GM12878 (cell line): ENCODE measurements around the gene NMNAT3. TPM values are rescaled to one million over a fixed set of nuclear protein-coding genes. Genes with fewer than 3 reads are reported as not detected.

Experiments
- ATAC-seq: fragments of 200-7000 bp; cut with Tn5 transposase; 3 replicates; pipeline ENCODE4 v1.9.1; 2020; ENCODE audit warnings: mild to moderate bottlenecking, moderate library complexity
- BruUV-seq: library from RNA; stranded (reverse); fragments of 400-500 nt; replicated peaks from 2 replicates; lab custom pipeline; 2021; lab: Mats Ljungman, UMichigan
- CTCF ChIA-PET: fragments of 300-600 bp; sonication (Branson Sonifier 250); formaldehyde crosslinking; extraction: SDS; loops from one replicate; lab custom pipeline; 2021; ENCODE audit warnings: inconsistent platforms; lab: Yijun Ruan, JAX
- POLR2A ChIA-PET: fragments of 350-600 bp; formaldehyde crosslinking; extraction: SDS; loops from one replicate; lab custom pipeline; 2021; ENCODE audit warnings: inconsistent platforms; lab: Charles Lee
- RAD21 ChIA-PET: fragments of 300-600 bp; sonication (Branson Sonifier 250); formaldehyde crosslinking; loops from one replicate; lab custom pipeline; 2023; ENCODE audit warnings: antibody characterized with exemption; ENCODE audit not compliant: unreplicated experiment; lab: Charles Lee
- SMC1A ChIA-PET: fragments of 300-600 bp; sonication (Branson Sonifier 250); formaldehyde crosslinking; loops from one replicate; lab custom pipeline; 2023; ENCODE audit not compliant: unreplicated experiment, uncharacterized antibody; lab: Charles Lee
- DNase-seq: peaks from one replicate; pipeline ENCODE4 v3.0.0-alpha.2; 2011; ENCODE audit warnings: low read depth, low spot score
- FAIRE-seq: peaks from 3 replicates; lab custom pipeline; 2011; peaks lifted over from hg19 to GRCh38; lab: Jason Lieb, UNC
- H2AFZ ChIP-seq: 2 replicates; pipeline ENCODE4 v1.6.0; 2011; ENCODE audit warnings: low read depth, low read length, control low read depth; ENCODE audit not compliant: control insufficient read depth
- H3K27ac ChIP-seq: 2 replicates; pipeline ENCODE4 v1.5.1; 2011; ENCODE audit warnings: control low read depth; ENCODE audit not compliant: control insufficient read depth, insufficient read depth
- H3K27me3 ChIP-seq, 2 experiments: replicated peaks in 1 of 2; 2 replicates each; pipeline versions ENCODE4 v1.6.0 to v1.6.1; 2011; ENCODE audit warnings: low read length in 1 of 2; ENCODE audit not compliant: control insufficient read depth in 2 of 2, insufficient read depth in 2 of 2
- H3K36me3 ChIP-seq, 2 experiments: 2 replicates each; pipeline ENCODE4 v1.5.1; 2011; ENCODE audit warnings: low read length in 1 of 2; ENCODE audit not compliant: control insufficient read depth in 2 of 2, insufficient read depth in 2 of 2
- H3K4me1 ChIP-seq: 2 replicates; pipeline ENCODE4 v1.6.1; 2011; ENCODE audit warnings: mild to moderate bottlenecking, low read length, moderate library complexity, mixed read lengths; ENCODE audit not compliant: control insufficient read depth, insufficient read depth
- H3K4me2 ChIP-seq: 2 replicates; pipeline ENCODE4 v1.6.0; 2011; ENCODE audit warnings: control low read depth; ENCODE audit not compliant: control insufficient read depth, insufficient read depth
- H3K4me3 ChIP-seq: fragments of 200-600 bp; sonication (generic); 2 replicates; pipeline ENCODE4 v1.5.1; 2016
- H3K79me2 ChIP-seq: 2 replicates; pipeline ENCODE4 v1.6.0; 2011; ENCODE audit warnings: low read length; ENCODE audit not compliant: control insufficient read depth, insufficient read depth
- H3K9ac ChIP-seq: 2 replicates; pipeline ENCODE4 v1.8.0; 2011; ENCODE audit warnings: low read length, control low read depth, mixed read lengths; ENCODE audit not compliant: control insufficient read depth, insufficient read depth
- H3K9me3 ChIP-seq: replicated peaks from 3 replicates; pipeline ENCODE4 v1.5.1; 2011; ENCODE audit warnings: mild to moderate bottlenecking, low read length; ENCODE audit not compliant: control insufficient read depth, insufficient read depth
- H4K20me1 ChIP-seq: 2 replicates; pipeline ENCODE4 v1.6.0; 2011; ENCODE audit not compliant: control insufficient read depth, insufficient read depth
- CHD2 ChIP-seq: IDR thresholded peaks from 2 replicates; pipeline ENCODE4 v1.6.1; 2011; ENCODE audit warnings: low read depth, low read length, improper control_type of control experiment, borderline replicate concordance
- EZH2 ChIP-seq: IDR thresholded peaks from 2 replicates; pipeline ENCODE4 v1.6.1; 2012; ENCODE audit warnings: low read depth, mild to moderate bottlenecking, control low read depth, inconsistent platforms, low read length, borderline replicate concordance; ENCODE audit not compliant: control insufficient read depth
- FOXM1 ChIP-seq: IDR thresholded peaks from 2 replicates; pipeline ENCODE4 v1.6.1; 2012; ENCODE audit warnings: low read depth, mild to moderate bottlenecking, inconsistent platforms, low read length, moderate library complexity
- HCFC1 ChIP-seq: fragments of 150-350 bp; IDR thresholded peaks from 2 replicates; pipeline ENCODE4 v1.6.1; 2014; ENCODE audit warnings: low read length
- HDAC2 ChIP-seq: fragments of 200-600 bp; sonication (generic); IDR thresholded peaks from 2 replicates; pipeline ENCODE4 v1.6.1; 2017
- HDAC6 ChIP-seq: fragments of 200-600 bp; sonication (generic); IDR thresholded peaks from one replicate; pipeline ENCODE4 v1.8.0; 2017; ENCODE audit warnings: antibody characterized with exemption; ENCODE audit not compliant: unreplicated experiment
- POU2F2 ChIP-seq: IDR thresholded peaks from 3 replicates; pipeline ENCODE4 v1.6.1; 2011; ENCODE audit warnings: low read depth, mild to moderate bottlenecking, low read length, borderline replicate concordance
- YY1 ChIP-seq: IDR thresholded peaks from 2 replicates; pipeline ENCODE4 v1.6.1; 2011; ENCODE audit warnings: low read depth, mild to moderate bottlenecking, low read length
- WGBS: methylation state at CpG from one replicate; pipeline ENCODE4 v1.1.6; 2016; ENCODE audit warnings: low lambda C conversion rate; ENCODE audit not compliant: insufficient replicate concordance, insufficient coverage; ENCODE audit errors: missing lambda C conversion rate; 5-methylcytosine and 5-hydroxymethylcytosine counted together
- in situ Hi-C: fragments of 300-500 bp; cut with MboI; formaldehyde crosslinking; loops from 9 replicates; pipeline ENCODE4 v1.14.3; 2018; ENCODE audit warnings: mixed read lengths
- intact Hi-C: fragments of 100-400 bp; cut with micrococcal nuclease; formaldehyde crosslinking; loops from one replicate; pipeline ENCODE4 v1.14.2; 2022; ENCODE audit not compliant: unreplicated experiment
- polyA plus RNA-seq, 11 experiments: library from polyadenylated mRNA; depleted of rRNA in 4 of 11; unstranded in 6 of 11; stranded (reverse) in 5 of 11; fragments of >200 nt; fragmentation: Nextera tagmentation in 4 of 11; fragmentation: Illumina TruSeq in 1 of 11; extraction: Ambion mirVana in 4 of 11; extraction: Trizol in 1 of 11; gene quantifications; 1 replicate in 1 of 11; 2 replicates in 10 of 11; pipeline versions ENCODE4 v1.2.1 to v1.2.3, GENCODE V29; 2011 to 2016; ENCODE audit warnings: inconsistent platforms in 2 of 11, missing spikeins in 2 of 11, low read depth in 1 of 11
- total RNA-seq, 4 experiments: library from RNA; depleted of rRNA in 3 of 4; stranded (reverse); fragments of >200 nt in 3 of 4; fragmentation: Illumina TruSeq in 1 of 4; extraction: Trizol in 1 of 4; gene quantifications; 2 replicates each; pipeline versions ENCODE4 v1.2.1 to v1.2.3, GENCODE V29; 2013 to 2021
- TF ChIP-seq, protein P1 (sequence below): fragments of 450-650 bp; IDR thresholded peaks from 2 replicates; pipeline ENCODE4 v1.6.1; 2017; ENCODE audit warnings: mild to moderate bottlenecking
- TF ChIP-seq, protein P2 (sequence below): fragments of 450-650 bp; formaldehyde crosslinking; IDR thresholded peaks from 2 replicates; pipeline ENCODE4 v1.4.0; 2022; ENCODE audit warnings: mild to moderate bottlenecking, moderate library complexity
- TF ChIP-seq, protein P3 (sequence below): fragments of 450-650 bp; conservative IDR thresholded peaks from 2 replicates; pipeline ENCODE4 v1.6.1; 2017; ENCODE audit warnings: mild to moderate bottlenecking, moderate library complexity
- TF ChIP-seq, protein P4 (sequence below): IDR thresholded peaks from 2 replicates; pipeline ENCODE4 v1.6.1; 2011; ENCODE audit warnings: low read depth, low read length, improper control_type of control experiment, borderline replicate concordance

Gene NMNAT3
- total and polyA plus RNA-seq, 10 of the 15 experiments (the other 5 are each of a cell fraction or from before 2014, with no cell fraction given) = under 0.01 to 0.92 (median 0.08) TPM; not detected in 4

DNA sequence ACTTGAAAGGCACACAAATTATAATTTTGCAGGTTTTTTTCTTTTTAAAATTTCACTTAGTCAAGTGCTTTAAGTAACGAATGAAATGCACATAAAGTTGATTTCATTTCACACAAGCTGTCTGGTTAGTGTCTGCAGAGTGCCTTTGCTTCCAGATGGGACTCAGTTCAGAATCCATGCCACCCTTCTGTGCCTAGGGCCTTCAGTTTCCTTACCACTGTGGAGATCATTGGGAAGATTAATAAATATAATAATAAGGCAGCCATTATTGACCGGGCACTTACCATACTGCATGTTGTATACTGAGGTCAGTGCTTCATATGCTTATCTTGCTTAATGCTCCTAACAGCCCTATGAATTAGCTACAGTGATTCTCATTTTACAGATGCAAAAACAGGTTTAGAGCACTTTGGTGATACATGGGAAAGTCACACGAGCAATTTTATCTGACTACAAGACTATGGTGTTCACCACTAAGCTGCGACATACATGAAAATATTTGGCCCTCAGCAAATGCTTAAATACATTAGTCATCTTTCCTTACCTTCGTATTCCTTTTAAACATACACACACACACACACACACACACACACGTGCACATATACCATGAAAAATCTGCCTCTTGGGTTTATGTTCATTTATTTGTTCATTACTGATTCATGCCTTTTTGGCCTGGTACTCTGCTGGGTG is 3.1 kb downstream of the NMNAT3 start:
- H3K27ac ChIP-seq = no peak overlapping the region
- ChIA-PET SMC1A (interaction anchor here (1.0 kb wide), 2 partner anchors 46 to 1031 kb away, joined by 3 to 5 read pairs; no protein-coding TSS in a partner anchor), POLR2A (interaction anchor here (0.5 kb wide), 1 partner anchor 286 kb away, joined by 3 read pairs; no protein-coding TSS in a partner anchor), RAD21 (no interaction called here), CTCF (no interaction called here)
- H3K9me3 ChIP-seq = no peaks in the 10 kb centered on the region
- H4K20me1 ChIP-seq = no peaks in the 10 kb centered on the region
- no peak for FAIRE-seq
- no peak for DNase-seq
- H3K27me3 ChIP-seq = peaks cover 0 to 2% of the 10 kb centered on the region in 2 experiments; a peak in 3 of 4 replicates
- in situ Hi-C loops = no loop called here
- H3K79me2 ChIP-seq = no peaks in the 10 kb centered on the region
- H3K36me3 ChIP-seq = no peaks in the 10 kb centered on the region
- H3K9ac ChIP-seq = no peak overlapping the region
- TF ChIP-seq POU2F2 (no peak), YY1 (no peak), HDAC2 (no peak), HCFC1 (no peak), HDAC6 (no peak), FOXM1 (no peak), CHD2 (no peak), EZH2 (no peak)
- TF ChIP-seq, protein P1, sequence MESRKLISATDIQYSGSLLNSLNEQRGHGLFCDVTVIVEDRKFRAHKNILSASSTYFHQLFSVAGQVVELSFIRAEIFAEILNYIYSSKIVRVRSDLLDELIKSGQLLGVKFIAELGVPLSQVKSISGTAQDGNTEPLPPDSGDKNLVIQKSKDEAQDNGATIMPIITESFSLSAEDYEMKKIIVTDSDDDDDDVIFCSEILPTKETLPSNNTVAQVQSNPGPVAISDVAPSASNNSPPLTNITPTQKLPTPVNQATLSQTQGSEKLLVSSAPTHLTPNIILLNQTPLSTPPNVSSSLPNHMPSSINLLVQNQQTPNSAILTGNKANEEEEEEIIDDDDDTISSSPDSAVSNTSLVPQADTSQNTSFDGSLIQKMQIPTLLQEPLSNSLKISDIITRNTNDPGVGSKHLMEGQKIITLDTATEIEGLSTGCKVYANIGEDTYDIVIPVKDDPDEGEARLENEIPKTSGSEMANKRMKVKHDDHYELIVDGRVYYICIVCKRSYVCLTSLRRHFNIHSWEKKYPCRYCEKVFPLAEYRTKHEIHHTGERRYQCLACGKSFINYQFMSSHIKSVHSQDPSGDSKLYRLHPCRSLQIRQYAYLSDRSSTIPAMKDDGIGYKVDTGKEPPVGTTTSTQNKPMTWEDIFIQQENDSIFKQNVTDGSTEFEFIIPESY = no peak
- TF ChIP-seq, protein P2, sequence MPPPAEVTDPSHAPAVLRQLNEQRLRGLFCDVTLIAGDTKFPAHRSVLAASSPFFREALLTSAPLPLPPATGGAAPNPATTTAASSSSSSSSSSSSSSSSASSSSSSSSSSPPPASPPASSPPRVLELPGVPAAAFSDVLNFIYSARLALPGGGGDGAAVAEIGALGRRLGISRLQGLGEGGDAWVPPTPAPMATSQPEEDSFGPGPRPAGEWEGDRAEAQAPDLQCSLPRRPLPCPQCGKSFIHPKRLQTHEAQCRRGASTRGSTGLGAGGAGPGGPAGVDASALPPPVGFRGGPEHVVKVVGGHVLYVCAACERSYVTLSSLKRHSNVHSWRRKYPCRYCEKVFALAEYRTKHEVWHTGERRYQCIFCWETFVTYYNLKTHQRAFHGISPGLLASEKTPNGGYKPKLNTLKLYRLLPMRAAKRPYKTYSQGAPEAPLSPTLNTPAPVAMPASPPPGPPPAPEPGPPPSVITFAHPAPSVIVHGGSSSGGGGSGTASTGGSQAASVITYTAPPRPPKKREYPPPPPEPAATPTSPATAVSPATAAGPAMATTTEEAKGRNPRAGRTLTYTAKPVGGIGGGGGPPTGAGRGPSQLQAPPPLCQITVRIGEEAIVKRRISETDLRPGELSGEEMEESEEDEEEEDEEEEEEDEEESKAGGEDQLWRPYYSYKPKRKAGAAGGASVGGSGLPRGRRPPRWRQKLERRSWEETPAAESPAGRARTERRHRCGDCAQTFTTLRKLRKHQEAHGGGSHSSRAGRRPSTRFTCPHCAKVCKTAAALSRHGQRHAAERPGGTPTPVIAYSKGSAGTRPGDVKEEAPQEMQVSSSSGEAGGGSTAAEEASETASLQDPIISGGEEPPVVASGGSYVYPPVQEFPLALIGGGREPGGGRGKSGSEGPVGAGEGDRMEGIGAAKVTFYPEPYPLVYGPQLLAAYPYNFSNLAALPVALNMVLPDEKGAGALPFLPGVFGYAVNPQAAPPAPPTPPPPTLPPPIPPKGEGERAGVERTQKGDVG (CRISPR knock-in tag) = no peak
- TF ChIP-seq, protein P3, sequence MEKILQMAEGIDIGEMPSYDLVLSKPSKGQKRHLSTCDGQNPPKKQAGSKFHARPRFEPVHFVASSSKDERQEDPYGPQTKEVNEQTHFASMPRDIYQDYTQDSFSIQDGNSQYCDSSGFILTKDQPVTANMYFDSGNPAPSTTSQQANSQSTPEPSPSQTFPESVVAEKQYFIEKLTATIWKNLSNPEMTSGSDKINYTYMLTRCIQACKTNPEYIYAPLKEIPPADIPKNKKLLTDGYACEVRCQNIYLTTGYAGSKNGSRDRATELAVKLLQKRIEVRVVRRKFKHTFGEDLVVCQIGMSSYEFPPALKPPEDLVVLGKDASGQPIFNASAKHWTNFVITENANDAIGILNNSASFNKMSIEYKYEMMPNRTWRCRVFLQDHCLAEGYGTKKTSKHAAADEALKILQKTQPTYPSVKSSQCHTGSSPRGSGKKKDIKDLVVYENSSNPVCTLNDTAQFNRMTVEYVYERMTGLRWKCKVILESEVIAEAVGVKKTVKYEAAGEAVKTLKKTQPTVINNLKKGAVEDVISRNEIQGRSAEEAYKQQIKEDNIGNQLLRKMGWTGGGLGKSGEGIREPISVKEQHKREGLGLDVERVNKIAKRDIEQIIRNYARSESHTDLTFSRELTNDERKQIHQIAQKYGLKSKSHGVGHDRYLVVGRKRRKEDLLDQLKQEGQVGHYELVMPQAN = no peak
- TF ChIP-seq, protein P4, sequence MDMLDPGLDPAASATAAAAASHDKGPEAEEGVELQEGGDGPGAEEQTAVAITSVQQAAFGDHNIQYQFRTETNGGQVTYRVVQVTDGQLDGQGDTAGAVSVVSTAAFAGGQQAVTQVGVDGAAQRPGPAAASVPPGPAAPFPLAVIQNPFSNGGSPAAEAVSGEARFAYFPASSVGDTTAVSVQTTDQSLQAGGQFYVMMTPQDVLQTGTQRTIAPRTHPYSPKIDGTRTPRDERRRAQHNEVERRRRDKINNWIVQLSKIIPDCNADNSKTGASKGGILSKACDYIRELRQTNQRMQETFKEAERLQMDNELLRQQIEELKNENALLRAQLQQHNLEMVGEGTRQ = no peak
- no peak overlapping the region for H2AFZ ChIP-seq
- H3K4me1 ChIP-seq = no peaks in the 10 kb centered on the region
- BruUV-seq = no TSS peak
- 34% methylated on average over 6 of the region's 6 CpGs for WGBS
- no peak for ATAC-seq
- no peak overlapping the region for H3K4me2 ChIP-seq
- intact Hi-C loops = no loop called here
- H3K4me3 ChIP-seq = no peak overlapping the region
